Head of caudate nucleus (tissue), 42 donors: ENCODE results near the gene AGPAT1.
A peak's percentile ranks its signal among the peaks of the same experiment; 100 is the strongest.

Experiments used
- DNase-seq, 42 donors: peaks; one replicate each; pipeline versions ENCODE4 v3.0.0 to v3.0.0-alpha.2; 2020 to 2021; ENCODE audit warnings: mixed read lengths in 7 of 42
- intact Hi-C: fragments of 100-400 bp; cut with DNase I; formaldehyde crosslinking; loops from one replicate; pipeline ENCODE4 v1.15.0; 2022

Gene AGPAT1

DNA sequence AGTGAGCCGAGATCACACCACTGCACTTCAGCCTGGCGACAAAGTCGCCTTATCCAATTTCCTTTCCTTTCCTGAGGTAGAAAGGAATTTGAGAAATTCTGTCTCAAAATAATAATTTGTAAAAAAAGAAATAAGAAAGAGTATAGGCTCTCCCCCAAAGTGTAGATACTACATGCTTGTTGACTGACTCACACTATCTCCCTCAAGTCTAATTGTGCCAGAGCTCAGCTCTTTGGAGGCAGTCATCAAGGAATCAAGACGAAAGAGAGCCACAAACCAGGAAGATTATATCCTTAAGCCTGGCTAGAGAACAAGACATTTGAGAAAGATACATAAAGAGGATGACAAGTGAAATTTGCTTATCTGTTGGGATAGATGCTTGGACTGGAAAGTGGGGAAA lies 42.1 kb downstream of the AGPAT1 start:
- intact Hi-C loops = no loop called here
- no peak for DNase-seq

- intact Hi-C loops = no loop called here
- DNase-seq = no peak
Observed at GRCh38 chr6:32132110-32132509, 43.8 kb downstream of the AGPAT1 start.

DNA sequence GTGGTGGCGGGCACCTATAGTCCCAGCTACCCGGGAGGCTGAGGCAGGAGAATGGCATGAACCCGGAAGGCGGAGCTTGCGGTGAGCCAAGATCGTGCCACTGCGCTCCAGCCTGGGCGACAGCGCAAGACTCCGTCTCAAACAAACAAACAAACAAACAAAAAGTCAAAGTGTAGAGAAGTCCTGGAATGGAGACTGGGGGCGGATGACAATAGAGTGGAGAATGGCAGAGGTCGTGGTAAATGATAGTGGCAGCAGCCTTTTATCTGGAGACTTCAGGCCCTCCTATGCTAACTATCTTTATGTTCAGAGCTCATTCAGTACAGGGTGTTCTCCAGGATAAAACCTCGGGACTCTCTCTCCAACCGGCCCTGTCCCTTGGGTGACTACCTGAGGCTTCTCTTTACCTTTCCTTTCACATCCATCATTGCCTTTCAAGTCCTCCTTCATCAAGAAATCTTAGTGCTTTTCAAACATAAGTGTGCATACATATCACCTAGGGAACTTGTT lies 44.4 kb downstream of the AGPAT1 start:
- intact Hi-C loops = no loop called here
- no peak for DNase-seq

DNA sequence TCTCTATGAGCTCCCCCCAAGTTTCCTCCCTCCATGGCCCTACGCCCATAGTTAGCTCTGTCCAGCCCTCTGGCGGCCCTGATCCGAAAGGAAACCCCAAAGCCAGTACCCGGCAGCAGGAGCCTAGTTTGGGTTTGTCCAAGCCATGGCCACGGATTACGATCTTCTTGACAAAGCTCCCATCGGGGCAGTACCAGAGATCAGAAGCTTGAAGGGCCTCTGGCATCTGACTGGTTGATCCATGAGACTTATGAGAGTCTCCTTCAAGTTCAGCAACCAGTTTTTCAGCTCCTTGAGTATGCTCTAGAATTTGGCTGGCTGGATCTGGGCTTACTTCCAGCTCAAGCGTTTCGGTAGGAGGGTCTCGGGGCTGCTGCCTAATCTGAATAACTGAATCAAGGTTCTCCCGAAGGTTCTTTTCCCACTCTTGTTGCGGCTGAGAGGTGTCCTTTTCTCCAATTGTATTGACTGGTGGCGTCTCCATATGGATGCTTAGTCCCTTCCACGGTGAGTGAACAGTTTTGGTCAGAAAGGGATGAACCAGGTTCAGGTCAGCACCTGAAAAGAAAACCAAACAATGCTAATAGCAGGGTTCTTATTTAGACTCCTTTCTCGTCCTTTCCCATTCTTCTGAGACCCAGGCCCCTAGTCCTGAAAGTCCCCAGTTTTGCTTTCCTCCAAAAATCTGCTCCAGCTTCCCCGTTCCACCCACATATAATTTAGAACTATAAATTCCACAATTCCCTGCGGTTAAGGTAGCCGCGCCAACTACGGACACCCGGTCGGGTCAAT lies 46.4 kb downstream of the AGPAT1 start:
- intact Hi-C loops = loop anchor here (5.0 kb wide), 1 partner anchor 68 kb away; no protein-coding TSS in a partner anchor
- peak in 1 of 42 donors; percentile 77 for DNase-seq

- no peak for DNase-seq
- intact Hi-C loops = loop anchor here (5.0 kb wide), 1 partner anchor 68 kb away; no protein-coding TSS in a partner anchor
Observed at GRCh38 chr6:32128751-32129296, 47.1 kb downstream of the AGPAT1 start.

GRCh38 chr6:32127717-32128592 lies 47.9 kb downstream of the AGPAT1 start, which contains the start of gene ATF6B:
Gene ATF6B, minus strand, starts transcription at chr6:32128246. Its CDS starts 39 bp downstream, at chr6:32128207.
- peak; percentile 96 to 100 (median 99) for DNase-seq
- intact Hi-C loops = loop anchor here (2.0 to 5.0 kb wide), 2 partner anchors 27 to 69 kb away; partner anchors contain the start of gene PPT2

GRCh38 chr6:32127409-32127716 lies 48.5 kb downstream of the AGPAT1 start:
- no peak for DNase-seq
- intact Hi-C loops = loop anchor here (2.0 to 5.0 kb wide), 2 partner anchors 27 to 70 kb away; partner anchors contain the start of gene PPT2

DNA sequence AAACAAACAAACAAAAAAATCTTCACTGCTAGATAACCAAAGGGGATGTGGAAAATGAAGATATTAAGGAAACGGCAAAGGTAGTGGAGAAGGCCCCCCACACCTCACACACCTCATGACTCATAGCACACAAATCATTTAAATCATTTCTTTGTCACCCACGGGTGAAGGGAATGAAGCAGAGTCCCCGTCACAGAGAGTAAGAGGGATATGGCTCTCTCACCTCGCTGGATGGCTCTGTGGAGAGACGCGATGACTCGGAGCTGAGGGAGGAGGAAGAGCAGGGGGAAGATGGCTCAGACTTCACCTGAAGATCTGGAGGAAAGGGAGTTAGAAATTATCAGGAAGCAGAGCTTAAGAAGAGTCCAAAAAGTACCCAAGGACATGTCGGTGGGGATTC lies 49.0 kb downstream of the AGPAT1 start:
- peak in 28 of 42 donors; percentile 28 to 84 (median 61) for DNase-seq
- intact Hi-C loops = loop anchor here (2.0 to 5.0 kb wide), 2 partner anchors 28 to 70 kb away; partner anchors contain the start of gene PPT2

DNA sequence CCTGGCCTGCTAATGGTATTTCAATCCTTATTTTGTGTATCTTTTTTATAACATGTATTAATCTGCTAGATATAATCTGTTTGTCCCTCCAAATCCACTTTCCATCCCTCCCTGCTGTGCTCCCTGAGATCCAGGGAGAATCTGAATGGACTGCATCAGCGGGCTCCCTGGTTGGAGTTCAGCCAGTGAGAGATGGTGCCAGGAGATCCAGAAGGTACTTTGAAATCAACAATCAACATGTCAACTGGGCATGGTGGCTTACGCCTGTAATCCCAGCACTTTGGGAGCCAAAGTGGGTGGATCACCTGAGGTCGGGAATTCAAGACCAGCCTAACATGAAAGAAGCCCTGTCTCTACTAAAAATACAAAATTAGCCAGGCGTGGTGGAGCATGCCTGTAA lies 52.2 kb downstream of the AGPAT1 start:
- intact Hi-C loops = no loop called here

DNA sequence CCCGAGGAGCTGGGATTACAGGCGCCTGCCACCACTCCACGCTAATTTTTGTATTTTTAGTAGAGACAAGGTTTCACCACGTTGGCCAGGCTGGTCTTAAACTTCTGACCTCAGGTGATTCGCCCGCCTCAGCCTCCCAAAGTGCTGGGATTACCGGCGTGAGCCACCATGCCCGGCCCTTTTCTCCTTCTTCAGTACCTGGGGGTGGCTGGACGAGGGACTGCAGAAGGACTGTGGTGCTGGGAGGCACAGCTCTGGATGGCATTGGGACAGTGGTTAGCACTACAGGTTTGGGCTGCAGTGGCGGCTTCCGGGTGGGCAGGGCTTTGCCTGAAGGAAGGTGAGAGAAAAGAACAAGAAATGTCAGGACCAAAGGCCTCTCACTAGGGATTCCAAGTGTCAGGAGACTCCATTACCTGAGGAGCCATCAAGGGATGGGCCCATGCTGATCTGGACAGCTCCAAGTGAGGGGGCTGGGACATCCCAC lies 55.3 kb downstream of the AGPAT1 start:
- no peak for DNase-seq
- intact Hi-C loops = no loop called here

More for the DNA sequence above, 52.2 kb downstream of the AGPAT1 start:
- DNase-seq = no peak

DNA sequence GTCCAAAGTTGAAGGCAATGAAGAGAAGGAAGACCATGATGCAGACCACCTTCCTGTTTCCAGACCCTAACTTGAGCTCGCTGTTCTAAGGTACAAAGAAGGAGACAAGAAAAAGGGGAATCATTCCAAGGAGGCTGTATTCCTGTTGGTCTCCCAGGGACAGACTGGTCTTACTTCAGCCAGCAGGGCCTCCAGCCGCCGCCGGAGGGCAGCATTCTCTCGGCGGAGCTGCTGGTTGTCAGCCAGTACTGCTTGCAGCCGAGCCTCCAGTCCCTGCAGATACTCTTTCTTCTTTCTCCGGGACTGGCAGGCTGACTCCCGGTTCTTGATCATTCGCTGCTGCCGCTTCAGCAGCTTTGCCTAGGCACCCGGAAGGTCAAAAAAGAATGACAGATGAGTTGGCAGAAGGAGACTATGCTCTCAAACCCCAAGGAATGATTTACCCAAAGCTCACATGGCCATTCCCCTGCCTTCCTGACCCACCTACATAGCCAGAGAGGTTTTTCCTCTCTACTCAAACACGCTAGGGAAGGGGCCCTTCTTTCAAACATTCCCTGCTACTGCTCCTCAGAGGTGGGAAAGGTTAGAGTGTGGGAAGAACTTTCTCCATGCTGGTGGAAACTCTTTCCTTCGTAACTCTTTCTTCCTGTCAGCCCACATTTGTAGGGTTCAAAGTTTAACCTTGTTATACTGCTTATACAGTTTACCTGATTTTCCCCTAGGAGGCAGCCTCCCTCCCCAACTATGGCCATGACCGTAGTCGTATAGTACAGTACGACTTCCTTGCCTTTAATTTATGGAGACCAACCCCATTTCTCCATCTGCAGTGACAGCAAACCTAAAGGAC lies 56.9 kb downstream of the AGPAT1 start:
- intact Hi-C loops = no loop called here
- DNase-seq = peak; percentile 75 to 96 (median 91)
